AML-193 (cell line): ENCODE results near the gene TTLL12.

Experiments
- DNase-seq, 2 experiments: peaks; one replicate each; lab custom pipeline; 2025; lab: John Stamatoyannopoulos, UW

Gene TTLL12

GRCh38 chr22:43213962-43214361 is 27.0 kb upstream of the TTLL12 start:
- DNase-seq, result no peak

GRCh38 chr22:43213051-43213450 is 26.1 kb upstream of the TTLL12 start:
- DNase-seq, result no peak

GRCh38 chr22:43212434-43212952 is 25.6 kb upstream of the TTLL12 start:
- DNase-seq, result no peak

DNA sequence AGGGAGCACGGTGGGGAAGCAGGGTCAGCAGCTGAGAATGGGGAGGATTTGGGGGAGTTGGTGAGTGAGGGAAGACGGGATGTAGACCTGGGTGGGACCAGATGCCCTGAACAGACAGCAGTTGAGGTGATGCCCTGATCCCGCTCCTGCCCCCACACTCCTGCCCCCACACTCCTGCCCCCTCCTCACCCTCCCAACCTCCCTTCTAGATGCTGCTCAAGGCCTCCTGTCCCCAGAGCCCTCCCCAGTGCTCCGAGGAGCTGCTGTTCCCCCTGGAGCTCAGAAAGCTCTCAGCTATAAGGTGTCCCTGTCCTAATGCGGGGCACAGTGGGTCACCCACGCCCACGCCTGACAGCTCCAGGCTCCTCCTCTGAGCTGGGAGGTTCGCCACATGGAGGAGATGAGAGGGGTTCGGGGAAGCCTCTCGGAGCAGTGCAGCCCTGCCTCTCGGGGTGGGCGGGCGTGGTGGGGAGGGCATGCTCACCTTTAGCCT is 25.1 kb upstream of the TTLL12 start:
- no peak for DNase-seq

DNA sequence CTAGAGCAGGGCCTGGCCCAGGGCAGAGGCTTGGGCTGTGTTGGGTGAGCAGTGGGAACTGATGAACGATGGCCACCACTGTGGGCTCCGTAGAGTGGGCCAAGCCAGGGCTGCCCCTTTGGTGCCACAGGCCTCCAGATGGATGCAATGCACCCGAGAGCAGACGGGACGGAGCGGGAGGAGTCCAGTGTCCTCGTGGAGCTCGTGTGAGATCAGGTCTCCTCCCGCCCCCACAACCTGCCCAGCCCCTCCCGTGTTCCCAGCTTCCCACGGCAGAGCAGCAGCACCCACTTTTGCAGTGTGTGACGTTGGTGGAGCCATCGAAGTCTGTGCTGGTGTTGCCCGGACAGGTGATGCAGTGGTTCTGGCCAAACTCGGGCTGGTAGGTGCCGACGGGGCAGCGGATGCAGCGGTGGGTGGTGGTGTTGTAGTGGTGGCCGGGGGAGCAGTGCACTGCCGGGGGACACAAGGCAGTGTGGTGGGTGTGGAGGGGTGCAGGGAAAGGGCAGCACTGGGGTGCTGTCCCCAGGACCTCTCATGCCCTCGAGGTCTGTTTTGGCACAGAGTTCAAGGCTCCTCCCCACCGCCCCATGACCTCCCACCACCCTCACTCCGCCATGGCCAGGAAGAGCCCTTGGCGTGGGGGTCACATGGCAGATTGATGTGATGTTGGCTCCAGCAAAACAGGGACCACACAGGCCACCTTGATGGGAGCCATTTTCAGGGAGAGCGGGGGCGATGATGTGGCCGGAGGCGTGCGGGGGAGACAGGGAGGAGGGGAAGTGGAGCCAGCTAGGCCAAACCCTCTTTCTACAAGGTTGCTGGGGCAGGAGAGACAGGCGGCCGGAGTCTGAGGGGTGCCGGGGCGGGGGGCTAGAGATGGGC is 23.9 kb upstream of the TTLL12 start:
- no peak for DNase-seq

DNA sequence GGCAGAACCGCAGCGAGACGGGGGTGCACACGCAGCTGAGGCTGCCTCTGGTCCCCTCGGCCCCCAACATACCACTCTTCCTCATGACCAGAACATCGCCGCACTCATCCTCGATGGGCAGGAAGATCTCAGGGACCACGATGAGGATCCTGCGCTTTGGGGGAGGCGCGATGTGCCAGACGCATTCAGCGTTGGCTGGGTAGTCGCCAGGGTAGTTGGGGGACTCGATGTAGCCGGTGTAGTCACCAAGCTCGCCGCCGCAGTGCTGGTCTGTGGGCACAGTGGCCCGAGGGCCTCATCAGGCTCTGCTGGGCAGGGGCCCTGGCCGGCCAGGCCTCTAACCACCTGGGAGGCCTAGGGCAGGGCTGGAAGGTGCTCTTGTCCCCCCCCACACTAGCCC is 23.0 kb upstream of the TTLL12 start:
- no peak for DNase-seq

DNA sequence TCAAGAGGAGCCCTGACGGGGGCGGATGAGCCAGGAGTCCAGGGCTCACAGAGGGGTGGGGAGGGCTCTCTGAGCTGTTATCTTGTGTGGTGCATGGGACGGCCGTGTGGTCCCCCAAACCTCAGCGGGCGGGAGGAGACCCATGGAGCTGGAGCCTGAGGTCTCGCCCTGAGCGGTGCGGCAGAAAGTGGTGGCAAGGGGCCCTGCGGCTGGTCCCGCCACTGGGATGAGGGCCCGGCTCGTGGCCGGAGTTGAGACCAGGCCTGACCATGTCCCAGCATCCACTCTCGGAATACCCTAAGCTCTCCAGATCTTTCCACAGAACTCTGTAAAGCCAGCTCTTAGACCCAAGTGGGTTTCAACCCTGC is 22.6 kb upstream of the TTLL12 start:
- no peak for DNase-seq

- DNase-seq, result no peak
These were observed 22.0 kb upstream of the TTLL12 start for GRCh38 chr22:43208703-43209522.

GRCh38 chr22:43207849-43208702 is 21.1 kb upstream of the TTLL12 start:
- no peak for DNase-seq

GRCh38 chr22:43207386-43207785 is 20.5 kb upstream of the TTLL12 start:
- no peak for DNase-seq

GRCh38 chr22:43206509-43207161 is 19.7 kb upstream of the TTLL12 start:
- DNase-seq, result no peak

GRCh38 chr22:43205748-43206508 is 19.0 kb upstream of the TTLL12 start:
- DNase-seq, result no peak

DNA sequence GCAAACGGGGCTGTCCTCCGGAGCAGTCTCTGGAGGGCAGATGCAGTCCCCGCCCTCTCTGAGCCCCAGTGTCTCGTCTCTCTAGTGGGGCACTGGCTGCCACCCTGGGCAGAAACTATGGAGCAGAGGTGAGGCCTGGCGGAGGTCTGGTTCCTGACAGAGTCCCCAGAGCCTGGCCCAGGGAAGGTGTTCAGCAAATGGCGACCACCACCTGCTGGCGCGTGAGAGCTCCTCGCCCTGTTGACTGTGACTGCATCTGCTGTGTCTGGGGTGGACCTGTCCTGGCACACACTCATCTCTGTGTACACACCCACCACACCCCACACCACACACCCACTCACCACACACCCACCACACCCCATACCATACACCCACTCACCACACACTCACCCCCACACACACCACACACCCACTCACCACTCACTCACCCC is 18.3 kb upstream of the TTLL12 start:
- DNase-seq, result no peak

DNA sequence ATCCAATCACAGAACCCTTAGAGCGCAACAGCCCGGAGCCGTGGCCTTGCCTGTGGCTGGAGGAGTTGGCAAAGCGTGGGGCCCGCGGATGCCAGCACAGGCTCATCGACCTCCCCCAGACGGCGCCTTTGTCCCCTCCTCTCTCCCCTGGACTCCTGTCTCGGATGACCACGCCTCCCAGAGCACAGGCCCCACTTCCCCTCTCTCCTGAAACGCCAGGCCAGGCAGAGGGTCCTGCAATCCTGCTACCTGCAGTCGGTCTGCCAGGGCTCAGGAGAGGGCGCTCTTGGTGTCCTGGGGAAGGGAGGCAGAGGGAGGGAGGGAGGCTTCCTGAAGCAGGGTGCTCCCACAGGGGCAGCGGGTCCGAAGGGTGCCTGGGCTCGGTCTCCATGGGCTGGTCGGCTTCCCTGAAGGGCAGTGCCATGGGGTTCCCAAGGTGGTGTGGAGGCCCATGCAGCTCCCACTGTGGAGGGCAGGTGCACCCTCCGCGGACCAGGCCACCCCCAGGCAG is 16.6 kb upstream of the TTLL12 start:
- no peak for DNase-seq

DNA sequence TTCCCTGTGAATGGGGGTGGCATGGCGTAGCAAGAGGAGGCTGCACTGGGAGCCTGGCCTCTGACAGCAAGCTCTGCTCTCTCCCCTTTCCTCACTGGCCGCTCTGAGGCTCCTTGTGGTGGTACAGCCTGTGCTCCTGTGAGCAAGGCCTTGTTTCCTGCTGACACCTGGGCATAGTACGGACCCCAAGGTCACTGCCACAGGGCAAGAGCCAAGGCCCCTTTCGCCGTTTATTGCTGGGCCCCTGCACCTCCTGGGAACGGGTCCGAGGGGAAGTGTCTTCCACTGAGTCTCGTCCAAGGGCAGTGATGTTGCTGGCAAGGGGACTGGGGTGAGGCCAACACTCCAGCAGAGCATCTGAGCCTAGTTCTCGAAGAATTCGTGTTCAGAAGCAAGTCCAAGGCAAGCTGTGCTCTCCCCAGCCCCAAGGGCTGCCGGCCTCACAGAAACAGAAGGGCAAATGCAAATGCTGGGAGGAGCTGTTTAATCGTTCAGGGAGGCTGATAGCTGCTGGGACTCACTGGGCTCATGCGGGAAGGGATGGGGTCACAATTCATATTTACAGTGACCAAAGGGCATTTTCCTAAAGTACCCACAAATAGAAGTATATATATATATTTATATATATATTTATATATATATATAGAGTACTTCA is 15.9 kb upstream of the TTLL12 start:
- DNase-seq, result no peak

DNA sequence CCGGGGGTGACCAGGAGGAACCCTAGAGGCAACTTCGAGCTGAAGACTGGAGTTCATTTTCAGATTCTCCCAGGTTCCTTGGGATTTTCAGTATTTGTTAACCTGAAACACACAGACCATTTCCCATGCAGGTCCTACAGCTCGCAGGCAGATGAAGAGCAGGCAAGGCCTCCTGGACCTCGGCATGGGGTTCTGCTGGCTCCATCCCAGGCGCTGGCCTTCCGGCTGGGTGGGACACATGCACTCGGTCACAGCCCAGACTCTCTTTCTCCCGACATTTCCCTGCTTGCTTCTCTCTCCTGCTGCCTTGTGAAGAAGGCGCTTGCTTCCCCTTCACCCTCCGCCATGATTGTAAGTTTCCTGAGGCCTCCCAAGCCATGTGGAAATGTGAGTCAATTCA is 15.4 kb upstream of the TTLL12 start:
- DNase-seq, result no peak

- no peak for DNase-seq
These were observed 14.7 kb upstream of the TTLL12 start for GRCh38 chr22:43201486-43202219.

DNA sequence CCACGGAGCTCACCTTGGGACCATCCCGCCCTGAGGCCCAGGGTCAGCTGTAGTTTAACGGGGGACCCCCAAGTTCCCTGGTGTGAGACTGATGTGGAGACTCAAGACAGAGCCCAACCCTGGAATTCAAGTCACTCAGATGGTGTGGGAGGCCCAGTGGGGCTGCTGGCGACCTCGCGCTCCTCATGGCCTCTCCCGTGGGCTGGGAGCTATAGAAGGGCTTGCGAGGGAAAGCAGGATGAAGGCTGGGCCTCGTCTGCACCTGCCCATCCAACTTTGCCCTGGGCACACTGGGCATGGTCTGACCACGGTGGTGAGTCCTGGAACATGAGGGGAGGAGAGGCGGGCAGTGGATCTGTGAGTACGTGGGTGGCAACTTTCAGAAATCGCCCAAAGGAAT is 13.6 kb upstream of the TTLL12 start:
- DNase-seq, result no peak

DNA sequence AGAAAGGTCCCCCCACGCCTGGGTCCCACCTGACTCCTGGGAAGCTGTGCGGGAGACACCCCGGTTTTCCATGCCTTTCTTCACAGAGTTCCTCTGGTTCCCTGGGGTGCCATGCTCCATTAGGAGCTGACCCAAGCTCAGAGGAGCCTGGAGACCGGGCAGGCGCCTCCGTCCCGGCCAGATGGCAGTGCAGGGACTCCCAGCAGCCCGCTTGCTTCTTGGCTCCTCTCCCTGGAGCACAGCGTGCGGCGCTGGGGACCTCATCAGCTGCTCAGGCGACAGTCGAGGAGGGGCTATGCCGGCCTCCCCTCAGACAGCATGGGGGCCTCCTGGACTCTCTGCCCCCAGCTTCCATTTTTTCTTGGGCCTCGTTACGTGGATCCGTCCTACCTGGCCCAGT is 13.1 kb upstream of the TTLL12 start:
- DNase-seq, result no peak
